Neuronal stem cell (in vitro differentiated cells): ENCODE results near the gene GATAD2B.
"Not testable (repeated sequence)": the region's sequence is repeated elsewhere in the genome, so short reads cannot be mapped to it uniquely, and the experiment has no call there.

ENCODE experiments used
- DNase-seq: peaks from one replicate; pipeline ENCODE4 v3.0.0-alpha.2; 2013; ENCODE audit warnings: low spot score
- H2AFZ ChIP-seq: one replicate; pipeline ENCODE4 v1.6.1; 2013; ENCODE audit warnings: mild to moderate bottlenecking, low read length, inconsistent platforms
- H2AK5ac ChIP-seq: 2 replicates; pipeline ENCODE4 v1.6.1; 2013; ENCODE audit warnings: low read depth, mild to moderate bottlenecking, inconsistent platforms, low read length, moderate library complexity, mixed read lengths
- H2BK120ac ChIP-seq: 2 replicates; pipeline ENCODE4 v1.6.1; 2013; ENCODE audit warnings: low read depth, mild to moderate bottlenecking, inconsistent platforms, low read length, moderate library complexity, mixed read lengths
- H2BK12ac ChIP-seq: one replicate; pipeline ENCODE4 v1.6.1; 2013; ENCODE audit warnings: low read length, inconsistent platforms
- H2BK15ac ChIP-seq: 2 replicates; pipeline ENCODE4 v1.6.1; 2013; ENCODE audit warnings: mild to moderate bottlenecking, low read length, inconsistent platforms, mixed read lengths
- H2BK5ac ChIP-seq: one replicate; pipeline ENCODE4 v1.6.1; 2013; ENCODE audit warnings: inconsistent platforms, mild to moderate bottlenecking, low read length, moderate library complexity
- H3K14ac ChIP-seq: one replicate; pipeline ENCODE4 v1.6.1; 2013; ENCODE audit warnings: low read length, inconsistent platforms
- H3K18ac ChIP-seq: 2 replicates; pipeline ENCODE4 v1.6.1; 2013; ENCODE audit warnings: low read length, inconsistent platforms
- H3K23ac ChIP-seq: 2 replicates; pipeline ENCODE4 v1.6.1; 2013; ENCODE audit warnings: low read depth, mild to moderate bottlenecking, mixed read lengths, low read length, inconsistent platforms; ENCODE audit not compliant: poor library complexity
- H3K27ac ChIP-seq: replicated peaks from 3 replicates; pipeline ENCODE4 v1.5.1; 2013; ENCODE audit warnings: low read length, inconsistent platforms
- H3K27me3 ChIP-seq, 3 experiments: 2 replicates each; pipeline ENCODE4 v1.6.1; 2013; ENCODE audit warnings: low read length in 3 of 3, mild to moderate bottlenecking in 2 of 3, inconsistent platforms in 1 of 3, low read depth in 1 of 3, mixed read lengths in 1 of 3, moderate library complexity in 1 of 3; ENCODE audit not compliant: control insufficient read depth in 3 of 3, insufficient read depth in 3 of 3
- H3K36me3 ChIP-seq, 2 donors: replicated peaks in 1 of 2; 2 replicates each; pipeline ENCODE4 v1.6.1; 2013; ENCODE audit warnings: low read length in 2 of 2; ENCODE audit not compliant: control insufficient read depth in 2 of 2, insufficient read depth in 2 of 2
- H3K4ac ChIP-seq: 2 replicates; pipeline ENCODE4 v1.6.1; 2013; ENCODE audit warnings: inconsistent platforms, mild to moderate bottlenecking, low read length, moderate library complexity
- H3K4me1 ChIP-seq, 2 donors: 1 replicate in 1 of 2; 2 replicates in 1 of 2; pipeline ENCODE4 v1.6.1; 2013; ENCODE audit warnings: low read length in 2 of 2, low read depth in 1 of 2; ENCODE audit not compliant: control insufficient read depth in 2 of 2, insufficient read depth in 1 of 2
- H3K4me2 ChIP-seq: one replicate; pipeline ENCODE4 v1.6.1; 2013; ENCODE audit warnings: mild to moderate bottlenecking, low read length, inconsistent platforms; ENCODE audit not compliant: insufficient read depth, poor library complexity, severe bottlenecking
- H3K4me3 ChIP-seq, 2 donors: 2 replicates each; pipeline ENCODE4 v1.5.1; 2013; ENCODE audit warnings: low read length in 2 of 2, mild to moderate bottlenecking in 2 of 2, inconsistent platforms in 1 of 2, moderate library complexity in 1 of 2
- H3K79me1 ChIP-seq: one replicate; pipeline ENCODE4 v1.6.1; 2013; ENCODE audit warnings: low read depth, mild to moderate bottlenecking, inconsistent platforms, low read length, moderate library complexity
- H3K9ac ChIP-seq: one replicate; pipeline ENCODE4 v1.6.1; 2013; ENCODE audit warnings: mild to moderate bottlenecking, low read depth, low read length, inconsistent platforms; ENCODE audit not compliant: poor library complexity
- H3K9me3 ChIP-seq, 2 donors: replicated peaks in 1 of 2; 2 replicates each; pipeline versions ENCODE3 to v1.6.1; 2013; ENCODE audit warnings: low read length in 2 of 2, mild to moderate bottlenecking in 2 of 2, inconsistent platforms in 1 of 2, low read depth in 1 of 2, mixed read lengths in 1 of 2, moderate library complexity in 1 of 2; ENCODE audit not compliant: control insufficient read depth in 2 of 2, insufficient read depth in 1 of 2
- H4K8ac ChIP-seq: one replicate; pipeline ENCODE4 v1.6.1; 2013; ENCODE audit warnings: low read depth, mild to moderate bottlenecking, inconsistent platforms, low read length, moderate library complexity
- H4K91ac ChIP-seq: one replicate; pipeline ENCODE4 v1.6.1; 2013; ENCODE audit warnings: low read length, low read depth, mild to moderate bottlenecking, inconsistent platforms; ENCODE audit not compliant: poor library complexity
- WGBS, 2 donors: extraction: QIAGEN DNeasy Blood & Tissue Kit; methylation state at CpG; one replicate each; pipeline ENCODE4 v1.1.7; 2013; ENCODE audit warnings: missing lambda C conversion rate in 2 of 2, mixed read lengths in 1 of 2; ENCODE audit not compliant: insufficient read length in 2 of 2, insufficient replicate concordance in 1 of 2; ENCODE audit errors: extremely low coverage in 2 of 2; 5-methylcytosine and 5-hydroxymethylcytosine counted together

The GATAD2B gene

DNA sequence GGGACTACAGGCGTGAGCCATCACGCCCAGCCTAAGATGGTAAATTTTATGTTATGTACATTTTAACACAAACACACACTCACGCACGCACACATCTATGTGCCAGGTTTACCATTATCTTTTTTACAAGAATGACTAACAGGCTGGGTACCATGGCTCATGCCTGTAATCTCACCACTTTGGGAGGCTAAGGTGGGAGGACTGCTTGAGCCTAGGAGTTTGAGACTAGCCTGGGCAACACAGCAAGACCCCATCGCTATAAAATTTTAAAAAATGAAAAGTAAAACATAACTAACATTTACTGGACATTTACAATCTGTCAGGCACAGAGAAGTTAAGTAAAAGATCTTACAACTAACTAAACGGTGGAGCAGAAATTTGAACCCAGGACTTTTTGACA is 14.7 kb downstream of the GATAD2B start:
- Histone ChIP-seq H2AK5ac (no peak overlapping the region), H3K4me3 (no peak overlapping the region), H4K91ac (no peak overlapping the region), H3K18ac (no peak overlapping the region), H3K36me3 (peaks cover 2 to 34% of the 10 kb centered on the region in 2 donors), H3K4me2 (no peak overlapping the region), H4K8ac (no peak overlapping the region), H3K27ac (no peak overlapping the region), H2AFZ (no peak overlapping the region), H3K9me3 (peaks cover 0 to 11% of the 10 kb centered on the region in 2 donors), H2BK15ac (no peak overlapping the region), H3K23ac (no peak overlapping the region), H2BK5ac (no peak overlapping the region), H3K4ac (no peak overlapping the region), H3K9ac (no peak overlapping the region), H3K27me3 (no peaks in the 10 kb centered on the region), H3K14ac (no peak overlapping the region), H2BK12ac (no peak overlapping the region), H3K4me1 (no peaks in the 10 kb centered on the region), H2BK120ac (no peak overlapping the region), H3K79me1 (peaks cover 8% of the 10 kb centered on the region)
- no CpG with 5 or more reads among the region's 6 CpGs for WGBS, 2 donors
- DNase-seq = no peak

DNA sequence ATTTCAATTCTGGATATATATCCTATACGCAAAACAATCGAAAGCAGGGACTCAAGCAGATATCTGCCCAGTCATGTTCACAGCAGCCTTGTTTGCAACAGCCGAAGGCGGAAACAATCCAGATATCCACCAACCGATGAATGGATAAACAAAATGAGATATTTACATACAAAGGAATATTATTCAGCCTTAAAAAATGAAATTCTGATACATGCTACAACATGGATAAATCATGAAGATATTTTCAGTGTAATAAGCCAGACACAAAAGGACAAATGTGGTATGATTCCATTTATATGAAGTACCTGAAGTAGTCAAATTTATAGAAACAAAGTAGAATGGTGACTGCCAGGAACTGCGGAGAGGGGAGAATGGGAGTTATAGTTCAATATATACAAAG is 15.6 kb downstream of the GATAD2B start:
- Histone ChIP-seq H3K9me3 (peaks cover 0 to 11% of the 10 kb centered on the region in 2 donors), H3K36me3 (peaks cover 2 to 34% of the 10 kb centered on the region in 2 donors), H4K91ac (no peak overlapping the region), H2BK120ac (no peak overlapping the region), H3K4me1 (no peaks in the 10 kb centered on the region), H3K4me2 (no peak overlapping the region), H3K27ac (no peak overlapping the region), H2BK15ac (no peak overlapping the region), H3K23ac (no peak overlapping the region), H2AK5ac (no peak overlapping the region), H2BK5ac (no peak overlapping the region), H3K79me1 (peaks cover 8% of the 10 kb centered on the region), H3K4ac (no peak overlapping the region), H2BK12ac (no peak overlapping the region), H3K27me3 (no peaks in the 10 kb centered on the region), H3K18ac (no peak overlapping the region), H3K14ac (no peak overlapping the region), H3K4me3 (no peak overlapping the region), H3K9ac (no peak overlapping the region), H4K8ac (no peak overlapping the region), H2AFZ (no peak overlapping the region)
- no peak for DNase-seq
- no CpG with 5 or more reads among the region's 6 CpGs for WGBS, 2 donors

- Histone ChIP-seq H4K91ac (no peak overlapping the region), H3K4me1 (no peaks in the 10 kb centered on the region), H3K27me3 (no peaks in the 10 kb centered on the region), H3K9me3 (peaks cover 0 to 9% of the 10 kb centered on the region in 2 donors), H2BK120ac (no peak overlapping the region), H3K79me1 (peaks cover 8% of the 10 kb centered on the region), H3K27ac (no peak overlapping the region), H2AFZ (no peak overlapping the region), H3K23ac (no peak overlapping the region), H3K4me3 (no peak overlapping the region), H3K4ac (no peak overlapping the region), H3K14ac (no peak overlapping the region), H3K36me3 (peaks cover 2 to 34% of the 10 kb centered on the region in 2 donors), H3K4me2 (no peak overlapping the region), H2BK12ac (no peak overlapping the region), H3K18ac (no peak overlapping the region), H3K9ac (no peak overlapping the region), H4K8ac (no peak overlapping the region), H2BK5ac (no peak overlapping the region), H2AK5ac (no peak overlapping the region), H2BK15ac (no peak overlapping the region)
- WGBS, 2 donors = no CpG with 5 or more reads among the region's 1 CpG
- DNase-seq = no peak
Observed at GRCh38 chr1:153906396-153906795, 16.4 kb downstream of the GATAD2B start.

DNA sequence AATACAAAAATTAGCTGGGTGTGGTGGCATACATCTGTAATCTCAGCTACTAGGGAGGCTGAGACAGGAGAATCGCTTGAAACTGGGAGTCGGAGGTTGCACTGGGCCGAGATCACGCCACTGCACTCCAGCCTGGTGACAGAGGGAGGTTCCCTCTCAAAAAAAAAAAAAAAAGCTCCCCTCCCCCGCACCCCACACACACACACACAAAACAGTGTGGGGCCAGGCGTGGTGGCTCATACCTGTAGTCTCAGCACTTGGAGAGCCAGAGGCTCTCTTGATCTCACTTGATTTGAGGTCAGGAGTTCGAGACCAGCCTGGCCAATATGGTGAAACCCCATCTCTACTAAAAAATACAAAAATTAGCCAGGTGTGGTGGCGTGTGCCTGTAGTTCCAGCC is 16.9 kb downstream of the GATAD2B start:
- H2AK5ac ChIP-seq, H2BK120ac ChIP-seq, H3K4me1 ChIP-seq, H3K4me3 ChIP-seq, H3K18ac ChIP-seq, DNase-seq, H3K14ac ChIP-seq, H2BK12ac ChIP-seq, H4K8ac ChIP-seq, H3K23ac ChIP-seq, H4K91ac ChIP-seq, H3K4ac ChIP-seq, H3K9ac ChIP-seq, H2AFZ ChIP-seq, H3K27ac ChIP-seq, H3K79me1 ChIP-seq, H3K27me3 ChIP-seq, H2BK5ac ChIP-seq, H3K4me2 ChIP-seq, H2BK15ac ChIP-seq: not testable (repeated sequence)
- WGBS, 2 donors = no CpG with 5 or more reads among the region's 8 CpGs
- Histone ChIP-seq H3K9me3 (peaks cover 0 to 12% of the 10 kb centered on the region in 2 donors), H3K36me3 (peaks cover 2 to 34% of the 10 kb centered on the region in 2 donors)
